GM12878 (cell line): ENCODE results near the gene FHOD3. TPM values are rescaled to one million over a fixed set of nuclear protein-coding genes. Genes with fewer than 3 reads are reported as not detected.

Source experiments
- BCL11A ChIP-seq: IDR thresholded peaks from 2 replicates; pipeline ENCODE4 v1.6.1; 2011; ENCODE audit warnings: low read depth, low read length
- CREB1 ChIP-seq: IDR thresholded peaks from 2 replicates; pipeline ENCODE4 v1.6.1; 2012; ENCODE audit warnings: low read depth, mild to moderate bottlenecking, inconsistent platforms
- CREM ChIP-seq: IDR thresholded peaks from 2 replicates; pipeline ENCODE4 v1.6.1; 2014; ENCODE audit warnings: antibody characterized with exemption, low read depth
- EED ChIP-seq: sonication (generic); IDR thresholded peaks from 2 replicates; pipeline ENCODE4 v1.6.1; 2016; ENCODE audit warnings: antibody characterized with exemption, low read depth
- KDM1A ChIP-seq: fragments of 200-600 bp; sonication (generic); IDR thresholded peaks from 2 replicates; pipeline ENCODE4 v1.6.1; 2016; ENCODE audit warnings: borderline replicate concordance
- MYB ChIP-seq: fragments of 150-350 bp; IDR thresholded peaks from 2 replicates; pipeline ENCODE4 v1.6.1; 2014; ENCODE audit warnings: mild to moderate bottlenecking, low read depth, low read length, borderline replicate concordance
- MYC ChIP-seq: IDR thresholded peaks from 2 replicates; pipeline ENCODE4 v1.6.1; 2011; ENCODE audit warnings: mild to moderate bottlenecking, low read length, moderate library complexity, inconsistent platforms; ENCODE audit not compliant: insufficient read depth, insufficient replicate concordance, insufficient read length, severe bottlenecking
- NFIC ChIP-seq: IDR thresholded peaks from 2 replicates; pipeline ENCODE4 v1.6.1; 2012; ENCODE audit warnings: low read depth, mild to moderate bottlenecking, inconsistent platforms, low read length, moderate library complexity
- NFXL1 ChIP-seq: fragments of 450-650 bp; IDR thresholded peaks from 2 replicates; pipeline ENCODE4 v1.6.1; 2017; ENCODE audit warnings: antibody characterized with exemption, mild to moderate bottlenecking, borderline replicate concordance
- POU2F2 ChIP-seq: IDR thresholded peaks from 3 replicates; pipeline ENCODE4 v1.6.1; 2011; ENCODE audit warnings: low read depth, mild to moderate bottlenecking, low read length, borderline replicate concordance
- RBBP5 ChIP-seq: fragments of 200-600 bp; sonication (generic); conservative IDR thresholded peaks from 2 replicates; pipeline ENCODE4 v1.6.1; 2016
- RELA ChIP-seq: fragments of 450-650 bp; IDR thresholded peaks from 2 replicates; pipeline ENCODE4 v1.8.0; 2014; ENCODE audit warnings: borderline replicate concordance; ENCODE audit not compliant: partially characterized antibody
- SMAD1 ChIP-seq: fragments of 450-650 bp; IDR thresholded peaks from 2 replicates; pipeline ENCODE4 v1.6.1; 2018; ENCODE audit warnings: mild to moderate bottlenecking, low read depth; ENCODE audit not compliant: partially characterized antibody
- SMARCA5 ChIP-seq: fragments of 450-650 bp; IDR thresholded peaks from 2 replicates; pipeline ENCODE4 v1.6.1; 2017; ENCODE audit warnings: mild to moderate bottlenecking
- SPI1 ChIP-seq: IDR thresholded peaks from 2 replicates; pipeline ENCODE4 v1.6.1; 2011; ENCODE audit warnings: low read depth, mild to moderate bottlenecking, low read length, moderate library complexity, borderline replicate concordance; ENCODE audit not compliant: insufficient read depth
- TCF7 ChIP-seq: IDR thresholded peaks from 2 replicates; pipeline ENCODE4 v1.6.1; 2014; ENCODE audit warnings: antibody characterized with exemption, borderline replicate concordance
- YY1 ChIP-seq: IDR thresholded peaks from 2 replicates; pipeline ENCODE4 v1.6.1; 2011; ENCODE audit warnings: low read depth, mild to moderate bottlenecking, low read length
- polyA plus RNA-seq, 11 experiments: library from polyadenylated mRNA; depleted of rRNA in 4 of 11; unstranded in 6 of 11; stranded (reverse) in 5 of 11; fragments of >200 nt; fragmentation: Nextera tagmentation in 4 of 11; fragmentation: Illumina TruSeq in 1 of 11; extraction: Ambion mirVana in 4 of 11; extraction: Trizol in 1 of 11; gene quantifications; 1 replicate in 1 of 11; 2 replicates in 10 of 11; pipeline versions ENCODE4 v1.2.1 to v1.2.3, GENCODE V29; 2011 to 2016; ENCODE audit warnings: inconsistent platforms in 2 of 11, missing spikeins in 2 of 11, low read depth in 1 of 11
- total RNA-seq, 4 experiments: library from RNA; depleted of rRNA in 3 of 4; stranded (reverse); fragments of >200 nt in 3 of 4; fragmentation: Illumina TruSeq in 1 of 4; extraction: Trizol in 1 of 4; gene quantifications; 2 replicates each; pipeline versions ENCODE4 v1.2.1 to v1.2.3, GENCODE V29; 2013 to 2021
- TF ChIP-seq, protein P1 (sequence below): fragments of 450-650 bp; IDR thresholded peaks from 2 replicates; pipeline ENCODE4 v1.6.1; 2016; ENCODE audit warnings: mild to moderate bottlenecking
- TF ChIP-seq, protein P2 (sequence below): IDR thresholded peaks from 2 replicates; pipeline ENCODE4 v1.6.1; 2011; ENCODE audit warnings: borderline replicate concordance, low read depth, mild to moderate bottlenecking, moderate library complexity, low read length; ENCODE audit not compliant: insufficient read depth, poor library complexity, severe bottlenecking
- TF ChIP-seq, protein P3 (sequence below): IDR thresholded peaks from 2 replicates; pipeline ENCODE4 v1.6.1; 2012; ENCODE audit warnings: low read length, inconsistent platforms
- TF ChIP-seq, protein P4 (sequence below): fragments of 450-650 bp; IDR thresholded peaks from 2 replicates; pipeline ENCODE4 v1.6.1; 2017; ENCODE audit warnings: low read depth, mild to moderate bottlenecking, moderate library complexity

Gene FHOD3
- total and polyA plus RNA-seq, 10 of the 15 experiments (the other 5 are each of a cell fraction or from before 2014, with no cell fraction given) = 0.77 to 26.7 (median 10.4) TPM

DNA sequence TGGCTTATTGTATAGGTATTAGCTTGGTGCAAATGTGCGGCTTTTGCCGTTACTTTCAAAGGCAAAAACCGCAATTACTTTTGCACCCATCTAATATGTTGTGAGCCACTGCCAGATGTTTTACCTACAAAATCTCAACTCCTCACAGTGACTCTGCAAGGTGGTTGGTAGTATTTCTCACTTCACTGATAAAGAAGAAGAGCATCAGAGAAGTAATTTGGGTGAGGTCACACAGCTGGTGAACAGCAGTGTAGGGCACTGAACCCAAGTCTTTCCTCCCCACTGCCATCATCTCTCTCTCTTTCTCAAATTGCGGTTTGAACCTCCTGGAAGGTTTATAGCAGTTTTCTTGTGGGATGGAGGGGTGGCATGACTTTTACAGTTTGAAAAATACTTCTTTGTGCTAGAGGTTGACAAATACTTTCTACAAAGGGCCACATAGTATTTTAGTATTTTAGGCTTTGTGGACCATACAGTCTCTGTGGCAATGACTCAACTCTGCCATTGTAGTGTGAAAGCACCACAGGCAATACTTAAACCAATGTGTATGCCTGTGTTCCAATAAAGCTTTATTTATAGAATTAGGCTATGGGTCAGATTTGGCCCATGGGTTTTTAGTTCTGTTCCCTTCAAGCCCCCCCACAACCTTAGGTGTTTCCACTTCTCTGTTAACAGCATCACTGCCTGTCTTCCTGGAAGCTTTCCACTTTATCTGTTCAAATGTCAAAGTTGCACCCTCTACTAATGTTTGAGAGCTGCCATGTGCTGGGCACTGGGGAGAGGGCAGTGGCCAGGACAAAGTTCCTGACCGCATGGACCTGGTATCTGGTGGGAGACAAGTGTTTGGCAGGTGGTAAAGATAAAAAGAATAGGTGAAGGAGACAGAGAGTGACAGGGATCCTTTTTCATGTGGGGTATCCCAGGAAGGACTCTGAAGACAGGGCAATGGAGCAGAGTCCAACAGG is 30.1 kb downstream of the FHOD3 start (continued):
- TF ChIP-seq RELA (no peak), POU2F2 (no peak), MYB (no peak), TCF7 (no peak), CREM (no peak), MYC (no peak), NFIC (0 out of 2 replicates have a peak, but pooled peaks have one; percentile 12), BCL11A (no peak), SMAD1 (no peak), SMARCA5 (peak; percentile 33; the same call in 1 of the 2 replicates), EED (no peak), SPI1 (no peak), CREB1 (no peak), RBBP5 (no peak), KDM1A (no peak), YY1 (no peak), NFXL1 (no peak)
- TF ChIP-seq, protein P1, sequence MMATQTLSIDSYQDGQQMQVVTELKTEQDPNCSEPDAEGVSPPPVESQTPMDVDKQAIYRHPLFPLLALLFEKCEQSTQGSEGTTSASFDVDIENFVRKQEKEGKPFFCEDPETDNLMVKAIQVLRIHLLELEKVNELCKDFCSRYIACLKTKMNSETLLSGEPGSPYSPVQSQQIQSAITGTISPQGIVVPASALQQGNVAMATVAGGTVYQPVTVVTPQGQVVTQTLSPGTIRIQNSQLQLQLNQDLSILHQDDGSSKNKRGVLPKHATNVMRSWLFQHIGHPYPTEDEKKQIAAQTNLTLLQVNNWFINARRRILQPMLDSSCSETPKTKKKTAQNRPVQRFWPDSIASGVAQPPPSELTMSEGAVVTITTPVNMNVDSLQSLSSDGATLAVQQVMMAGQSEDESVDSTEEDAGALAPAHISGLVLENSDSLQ = no peak; the same call in 1 of the 2 replicates
- TF ChIP-seq, protein P2, sequence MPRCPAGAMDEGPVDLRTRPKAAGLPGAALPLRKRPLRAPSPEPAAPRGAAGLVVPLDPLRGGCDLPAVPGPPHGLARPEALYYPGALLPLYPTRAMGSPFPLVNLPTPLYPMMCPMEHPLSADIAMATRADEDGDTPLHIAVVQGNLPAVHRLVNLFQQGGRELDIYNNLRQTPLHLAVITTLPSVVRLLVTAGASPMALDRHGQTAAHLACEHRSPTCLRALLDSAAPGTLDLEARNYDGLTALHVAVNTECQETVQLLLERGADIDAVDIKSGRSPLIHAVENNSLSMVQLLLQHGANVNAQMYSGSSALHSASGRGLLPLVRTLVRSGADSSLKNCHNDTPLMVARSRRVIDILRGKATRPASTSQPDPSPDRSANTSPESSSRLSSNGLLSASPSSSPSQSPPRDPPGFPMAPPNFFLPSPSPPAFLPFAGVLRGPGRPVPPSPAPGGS = no peak
- TF ChIP-seq, protein P3, sequence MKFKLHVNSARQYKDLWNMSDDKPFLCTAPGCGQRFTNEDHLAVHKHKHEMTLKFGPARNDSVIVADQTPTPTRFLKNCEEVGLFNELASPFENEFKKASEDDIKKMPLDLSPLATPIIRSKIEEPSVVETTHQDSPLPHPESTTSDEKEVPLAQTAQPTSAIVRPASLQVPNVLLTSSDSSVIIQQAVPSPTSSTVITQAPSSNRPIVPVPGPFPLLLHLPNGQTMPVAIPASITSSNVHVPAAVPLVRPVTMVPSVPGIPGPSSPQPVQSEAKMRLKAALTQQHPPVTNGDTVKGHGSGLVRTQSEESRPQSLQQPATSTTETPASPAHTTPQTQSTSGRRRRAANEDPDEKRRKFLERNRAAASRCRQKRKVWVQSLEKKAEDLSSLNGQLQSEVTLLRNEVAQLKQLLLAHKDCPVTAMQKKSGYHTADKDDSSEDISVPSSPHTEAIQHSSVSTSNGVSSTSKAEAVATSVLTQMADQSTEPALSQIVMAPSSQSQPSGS = no peak
- TF ChIP-seq, protein P4, sequence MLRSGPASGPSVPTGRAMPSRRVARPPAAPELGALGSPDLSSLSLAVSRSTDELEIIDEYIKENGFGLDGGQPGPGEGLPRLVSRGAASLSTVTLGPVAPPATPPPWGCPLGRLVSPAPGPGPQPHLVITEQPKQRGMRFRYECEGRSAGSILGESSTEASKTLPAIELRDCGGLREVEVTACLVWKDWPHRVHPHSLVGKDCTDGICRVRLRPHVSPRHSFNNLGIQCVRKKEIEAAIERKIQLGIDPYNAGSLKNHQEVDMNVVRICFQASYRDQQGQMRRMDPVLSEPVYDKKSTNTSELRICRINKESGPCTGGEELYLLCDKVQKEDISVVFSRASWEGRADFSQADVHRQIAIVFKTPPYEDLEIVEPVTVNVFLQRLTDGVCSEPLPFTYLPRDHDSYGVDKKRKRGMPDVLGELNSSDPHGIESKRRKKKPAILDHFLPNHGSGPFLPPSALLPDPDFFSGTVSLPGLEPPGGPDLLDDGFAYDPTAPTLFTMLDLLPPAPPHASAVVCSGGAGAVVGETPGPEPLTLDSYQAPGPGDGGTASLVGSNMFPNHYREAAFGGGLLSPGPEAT = no peak
